WERI-Rb-1 (cell line): ENCODE results near the gene CYBB.

Experiments
- DNase-seq: peaks from one replicate; pipeline ENCODE4 v3.0.0-alpha.2; 2020
- H3K27ac ChIP-seq: fragments of 250-450 bp; sonication (Bioruptor Pico); 2 replicates; pipeline ENCODE4 v1.5.1; 2020; ENCODE audit warnings: mild to moderate bottlenecking, moderate library complexity
- H3K27me3 ChIP-seq: fragments of 250-450 bp; sonication (Bioruptor Pico); 2 replicates; pipeline ENCODE4 v1.5.1; 2021; ENCODE audit warnings: mild to moderate bottlenecking, low read depth, moderate library complexity; ENCODE audit not compliant: insufficient read depth, severe bottlenecking
- H3K36me3 ChIP-seq: fragments of 250-450 bp; sonication (Bioruptor Pico); 2 replicates; pipeline ENCODE4 v1.5.1; 2020; ENCODE audit warnings: mild to moderate bottlenecking, moderate library complexity
- H3K4me3 ChIP-seq: 2 replicates; pipeline ENCODE4 v1.5.1; 2011; ENCODE audit warnings: low read depth, mild to moderate bottlenecking, control low read depth, low read length
- H3K9me3 ChIP-seq: fragments of 250-450 bp; sonication (Bioruptor Pico); 2 replicates; pipeline ENCODE4 v1.5.1; 2021; ENCODE audit warnings: mild to moderate bottlenecking, moderate library complexity; ENCODE audit not compliant: severe bottlenecking
- CTCF ChIP-seq: IDR thresholded peaks from 2 replicates; pipeline ENCODE4 v1.5.1; 2011; ENCODE audit warnings: low read depth, mild to moderate bottlenecking, control low read depth, inconsistent platforms, low read length

CYBB gene

GRCh38 chrX:37752936-37753335 lies 26.9 kb upstream of the CYBB start:
- H3K27me3 ChIP-seq, result no peaks in the 10 kb centered on the region
- H3K4me3 ChIP-seq, result no peak overlapping the region
- no peak for DNase-seq
- no peak overlapping the region for H3K27ac ChIP-seq
- H3K36me3 ChIP-seq, result no peaks in the 10 kb centered on the region
- no peaks in the 10 kb centered on the region for H3K9me3 ChIP-seq
- TF ChIP-seq CTCF, result no peak

GRCh38 chrX:37753384-37753783 lies 26.5 kb upstream of the CYBB start:
- Histone ChIP-seq H3K4me3 (no peak overlapping the region), H3K27ac (no peak overlapping the region), H3K36me3 (no peaks in the 10 kb centered on the region), H3K9me3 (no peaks in the 10 kb centered on the region), H3K27me3 (no peaks in the 10 kb centered on the region)
- no peak for DNase-seq
- TF ChIP-seq CTCF, result no peak

- DNase-seq, result no peak
- Histone ChIP-seq H3K36me3 (no peaks in the 10 kb centered on the region), H3K27ac (no peak overlapping the region), H3K9me3 (no peaks in the 10 kb centered on the region), H3K4me3 (no peak overlapping the region), H3K27me3 (no peaks in the 10 kb centered on the region)
- no peak for TF ChIP-seq CTCF
Measured at GRCh38 chrX:37754516-37754915, 25.3 kb upstream of the CYBB start.

- DNase-seq, result no peak
- H3K4me3 ChIP-seq, result no peak overlapping the region
- no peak for TF ChIP-seq CTCF
- H3K9me3 ChIP-seq, result no peaks in the 10 kb centered on the region
- H3K36me3 ChIP-seq, result no peaks in the 10 kb centered on the region
- H3K27me3 ChIP-seq, result no peaks in the 10 kb centered on the region
- H3K27ac ChIP-seq, result no peak overlapping the region
Measured at GRCh38 chrX:37755025-37755424, 24.8 kb upstream of the CYBB start.

- Histone ChIP-seq H3K27ac (no peak overlapping the region), H3K9me3 (no peaks in the 10 kb centered on the region), H3K27me3 (no peaks in the 10 kb centered on the region), H3K36me3 (no peaks in the 10 kb centered on the region), H3K4me3 (no peak overlapping the region)
- no peak for TF ChIP-seq CTCF
- no peak for DNase-seq
Measured at GRCh38 chrX:37757082-37757481, 22.8 kb upstream of the CYBB start.

- H3K4me3 ChIP-seq, result no peak overlapping the region
- no peaks in the 10 kb centered on the region for H3K27me3 ChIP-seq
- no peak for DNase-seq
- no peak overlapping the region for H3K27ac ChIP-seq
- no peaks in the 10 kb centered on the region for H3K36me3 ChIP-seq
- no peak for TF ChIP-seq CTCF
- no peaks in the 10 kb centered on the region for H3K9me3 ChIP-seq
Measured at GRCh38 chrX:37759351-37759750, 20.5 kb upstream of the CYBB start.
